GM06990 (cell line): ENCODE results near the gene WDFY1.

Experiments
- DNase-seq: peaks from one replicate; pipeline ENCODE4 v3.0.0-alpha.2; 2011; ENCODE audit not compliant: insufficient read length; ENCODE audit errors: extremely low read depth
- H3K27me3 ChIP-seq: replicated peaks from 2 replicates; pipeline ENCODE4 v1.6.0; 2011; ENCODE audit warnings: low read length; ENCODE audit not compliant: control insufficient read depth, insufficient read depth
- H3K36me3 ChIP-seq: 2 replicates; pipeline ENCODE4 v1.5.1; 2011; ENCODE audit warnings: low read length; ENCODE audit not compliant: control insufficient read depth, insufficient read depth
- H3K4me3 ChIP-seq: replicated peaks from 2 replicates; pipeline ENCODE4 v1.5.1; 2011; ENCODE audit warnings: low read depth, mild to moderate bottlenecking, control low read depth, low read length
- TF ChIP-seq, protein P1 (sequence below): IDR thresholded peaks from 2 replicates; pipeline ENCODE4 v1.5.1; 2011; ENCODE audit warnings: low read length, control low read depth, mild to moderate bottlenecking, inconsistent platforms; ENCODE audit not compliant: insufficient read depth, poor library complexity, severe bottlenecking

WDFY1 gene

GRCh38 chr2:223930103-223930976 is 14.8 kb downstream of the WDFY1 start:
- DNase-seq: no peak
- Histone ChIP-seq H3K36me3 (peaks cover 1% of the 10 kb centered on the region), H3K27me3 (no peaks in the 10 kb centered on the region), H3K4me3 (no peak overlapping the region)
- TF ChIP-seq, protein P1, sequence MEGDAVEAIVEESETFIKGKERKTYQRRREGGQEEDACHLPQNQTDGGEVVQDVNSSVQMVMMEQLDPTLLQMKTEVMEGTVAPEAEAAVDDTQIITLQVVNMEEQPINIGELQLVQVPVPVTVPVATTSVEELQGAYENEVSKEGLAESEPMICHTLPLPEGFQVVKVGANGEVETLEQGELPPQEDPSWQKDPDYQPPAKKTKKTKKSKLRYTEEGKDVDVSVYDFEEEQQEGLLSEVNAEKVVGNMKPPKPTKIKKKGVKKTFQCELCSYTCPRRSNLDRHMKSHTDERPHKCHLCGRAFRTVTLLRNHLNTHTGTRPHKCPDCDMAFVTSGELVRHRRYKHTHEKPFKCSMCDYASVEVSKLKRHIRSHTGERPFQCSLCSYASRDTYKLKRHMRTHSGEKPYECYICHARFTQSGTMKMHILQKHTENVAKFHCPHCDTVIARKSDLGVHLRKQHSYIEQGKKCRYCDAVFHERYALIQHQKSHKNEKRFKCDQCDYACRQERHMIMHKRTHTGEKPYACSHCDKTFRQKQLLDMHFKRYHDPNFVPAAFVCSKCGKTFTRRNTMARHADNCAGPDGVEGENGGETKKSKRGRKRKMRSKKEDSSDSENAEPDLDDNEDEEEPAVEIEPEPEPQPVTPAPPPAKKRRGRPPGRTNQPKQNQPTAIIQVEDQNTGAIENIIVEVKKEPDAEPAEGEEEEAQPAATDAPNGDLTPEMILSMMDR: no peak

DNA sequence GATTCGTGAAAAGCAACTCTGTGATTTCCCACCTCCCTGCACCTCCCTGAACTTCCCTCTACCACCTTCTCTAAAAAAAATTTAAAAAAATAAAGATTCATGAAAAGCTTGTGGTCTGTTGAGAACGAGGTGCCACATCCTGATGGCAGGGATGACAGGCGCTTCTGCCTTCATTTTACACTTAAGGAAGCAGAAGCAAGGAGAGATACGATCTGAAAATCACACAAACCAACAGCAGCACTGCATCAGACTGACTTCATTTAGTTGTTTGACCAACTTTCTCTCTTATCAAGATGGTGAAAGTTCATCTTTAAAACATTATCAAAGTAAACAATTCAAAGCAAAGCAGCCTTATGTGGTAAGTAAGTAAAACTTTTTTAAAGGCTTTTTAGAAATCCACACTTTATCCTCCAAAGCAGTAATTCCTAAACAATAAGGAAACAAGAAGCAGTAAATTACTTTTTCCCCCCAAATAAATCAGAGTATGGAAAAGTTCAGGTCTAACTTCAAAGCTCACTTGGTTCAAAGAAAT is 15.5 kb downstream of the WDFY1 start:
- TF ChIP-seq, protein P1: no peak
- no peak for DNase-seq
- Histone ChIP-seq H3K36me3 (peaks cover 1% of the 10 kb centered on the region; the same call in 1 of the 2 replicates), H3K27me3 (no peaks in the 10 kb centered on the region), H3K4me3 (no peak overlapping the region)

GRCh38 chr2:223928113-223929006 is 16.8 kb downstream of the WDFY1 start:
- DNase-seq: no peak
- Histone ChIP-seq H3K36me3 (peaks cover 1% of the 10 kb centered on the region; the same call in 1 of the 2 replicates), H3K27me3 (no peaks in the 10 kb centered on the region)

DNA sequence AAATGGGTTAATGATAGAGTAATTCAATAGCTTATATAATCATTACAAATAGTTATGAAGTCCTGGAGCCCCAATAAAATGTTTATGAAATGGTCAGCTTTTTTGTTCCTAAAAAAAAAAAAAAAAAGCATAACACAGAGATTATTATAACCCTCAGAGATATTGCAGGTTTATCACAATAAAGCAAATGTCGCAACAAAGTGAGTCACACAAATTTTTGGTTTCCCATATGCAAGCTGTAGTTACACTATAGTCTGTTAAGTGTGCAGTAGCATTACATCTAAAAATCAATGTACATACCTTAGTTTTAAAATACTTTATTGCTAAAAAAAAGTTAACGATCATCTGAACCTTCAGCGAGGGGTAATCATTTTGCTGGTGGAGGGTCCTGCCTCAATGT is 20.0 kb downstream of the WDFY1 start:
- Histone ChIP-seq H3K27me3 (no peaks in the 10 kb centered on the region), H3K4me3 (no peak overlapping the region), H3K36me3 (peaks cover 3% of the 10 kb centered on the region; the same call in 1 of the 2 replicates)
- TF ChIP-seq, protein P1: no peak
- DNase-seq: no peak

More at GRCh38 chr2:223928113-223929006, 16.8 kb downstream of the WDFY1 start:
- TF ChIP-seq, protein P1: no peak
- H3K4me3 ChIP-seq: no peak overlapping the region

DNA sequence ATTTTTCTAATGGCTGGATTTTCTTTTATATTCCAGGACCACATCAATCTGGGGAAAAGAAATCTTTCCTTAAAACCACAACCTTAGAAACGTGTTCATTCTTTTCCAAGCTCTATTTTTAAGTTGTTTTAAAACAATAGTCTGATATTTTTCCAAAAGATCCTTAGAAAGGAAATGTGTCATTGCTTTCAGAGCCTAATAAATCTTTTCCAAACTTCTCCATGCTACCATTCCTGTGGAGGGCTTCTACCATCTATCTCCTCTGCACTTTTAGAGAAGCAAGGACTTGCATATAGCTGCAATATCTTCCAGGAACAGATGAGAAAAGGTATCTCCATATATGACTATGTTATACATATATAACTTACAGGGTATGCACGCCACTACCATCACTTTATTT is 21.2 kb downstream of the WDFY1 start:
- Histone ChIP-seq H3K4me3 (no peak overlapping the region), H3K27me3 (no peaks in the 10 kb centered on the region), H3K36me3 (peaks cover 5% of the 10 kb centered on the region)
- DNase-seq: no peak
- TF ChIP-seq, protein P1: no peak
